OCI-LY7 (cell line): ENCODE results near the gene CTH. TPM values are rescaled to one million over a fixed set of nuclear protein-coding genes. Genes with fewer than 3 reads are reported as not detected.
"Not testable (repeated sequence)": the region's sequence is repeated elsewhere in the genome, so short reads cannot be mapped to it uniquely, and the experiment has no call there.

Experiments used
- BruUV-seq: library from RNA; stranded (reverse); fragments of 400-500 nt; replicated peaks from 2 replicates; lab custom pipeline; 2021; lab: Mats Ljungman, UMichigan
- CTCF ChIA-PET: fragments of 300-600 bp; sonication (Branson Sonifier 250); formaldehyde crosslinking; loops from one replicate; lab custom pipeline; 2022; ENCODE audit warnings: antibody characterized with exemption; ENCODE audit not compliant: unreplicated experiment; lab: Charles Lee
- POLR2A ChIA-PET: fragments of 300-600 bp; sonication (Branson Sonifier 250); formaldehyde crosslinking; loops from one replicate; lab custom pipeline; 2022; ENCODE audit warnings: antibody characterized with exemption; lab: Charles Lee
- DNase-seq: peaks from one replicate; pipeline ENCODE4 v3.0.0-alpha.2; 2015; ENCODE audit warnings: low spot score
- H2AFZ ChIP-seq: fragments of 200-600 bp; sonication (generic), shearing (Covaris generic); 2 replicates; pipeline ENCODE4 v1.6.1; 2014; ENCODE audit warnings: mild to moderate bottlenecking, antibody characterized with exemption, low read length, moderate library complexity
- H3K27ac ChIP-seq: fragments of 200-600 bp; sonication (generic); 2 replicates; pipeline ENCODE4 v1.5.1; 2014; ENCODE audit warnings: mixed run types, low read depth, mild to moderate bottlenecking, moderate library complexity, low read length, inconsistent platforms; ENCODE audit not compliant: poor library complexity, severe bottlenecking
- H3K36me3 ChIP-seq: fragments of 200-600 bp; sonication (generic); 2 replicates; pipeline ENCODE4 v1.6.1; 2014; ENCODE audit warnings: mild to moderate bottlenecking, antibody characterized with exemption, low read length, moderate library complexity, mixed read lengths; ENCODE audit not compliant: insufficient read depth
- H3K4me1 ChIP-seq: fragments of 200-600 bp; sonication (generic); 2 replicates; pipeline ENCODE4 v1.5.1; 2014; ENCODE audit warnings: mild to moderate bottlenecking, low read length; ENCODE audit not compliant: insufficient read depth, poor library complexity, severe bottlenecking
- H3K4me2 ChIP-seq: fragments of 200-600 bp; sonication (generic); 2 replicates; pipeline ENCODE4 v1.6.1; 2014; ENCODE audit warnings: mild to moderate bottlenecking, low read length
- H3K4me3 ChIP-seq: fragments of 200-600 bp; sonication (generic); 2 replicates; pipeline ENCODE4 v1.5.1; 2014; ENCODE audit warnings: mild to moderate bottlenecking, low read depth, low read length; ENCODE audit not compliant: poor library complexity, severe bottlenecking
- H3K79me2 ChIP-seq: fragments of 200-600 bp; sonication (generic); 2 replicates; pipeline ENCODE4 v1.6.1; 2016; ENCODE audit warnings: low read depth, mild to moderate bottlenecking, low read length, moderate library complexity, mixed read lengths; ENCODE audit not compliant: insufficient read depth
- H3K9me2 ChIP-seq: fragments of 200-600 bp; sonication (generic); 2 replicates; pipeline ENCODE4 v1.6.1; 2016; ENCODE audit warnings: mild to moderate bottlenecking, low read length, mixed read lengths; ENCODE audit not compliant: insufficient read depth
- H3K9me3 ChIP-seq: fragments of 200-600 bp; sonication (generic); 2 replicates; pipeline ENCODE4 v1.6.1; 2014; ENCODE audit warnings: mild to moderate bottlenecking, mixed run types, low read length, mixed read lengths
- H4K20me1 ChIP-seq: fragments of 200-600 bp; sonication (generic); 2 replicates; pipeline ENCODE4 v1.6.1; 2014; ENCODE audit warnings: mild to moderate bottlenecking, antibody characterized with exemption, low read length, moderate library complexity, mixed read lengths; ENCODE audit not compliant: insufficient read depth
- EZH2phosphoT487 ChIP-seq: fragments of 200-600 bp; sonication (generic); IDR thresholded peaks from 2 replicates; pipeline ENCODE4 v1.6.1; 2018; ENCODE audit warnings: low read depth, borderline replicate concordance, mild to moderate bottlenecking, mixed run types, antibody characterized with exemption, low read length, moderate library complexity, mixed read lengths
- intact Hi-C: fragments of 100-400 bp; cut with micrococcal nuclease; formaldehyde crosslinking; loops from one replicate; pipeline ENCODE4 v1.10.0; 2022; ENCODE audit not compliant: unreplicated experiment
- total RNA-seq, 2 experiments: library from RNA; depleted of rRNA in 1 of 2; stranded (reverse); fragments of >200 nt in 1 of 2; shearing (Covaris generic) in 1 of 2; gene quantifications; 2 replicates each; pipeline ENCODE4 v1.2.3, GENCODE V29; 2014 to 2022
- TF ChIP-seq, protein P1 (sequence below): fragments of 200-600 bp; sonication (generic); conservative IDR thresholded peaks from 2 replicates; pipeline ENCODE4 v1.5.1; 2014; ENCODE audit warnings: mild to moderate bottlenecking, antibody characterized with exemption, low read length, moderate library complexity, mixed read lengths

Gene CTH
- total RNA-seq, 2 experiments from 2014 or later = 9.7 to 14.4 TPM

DNA sequence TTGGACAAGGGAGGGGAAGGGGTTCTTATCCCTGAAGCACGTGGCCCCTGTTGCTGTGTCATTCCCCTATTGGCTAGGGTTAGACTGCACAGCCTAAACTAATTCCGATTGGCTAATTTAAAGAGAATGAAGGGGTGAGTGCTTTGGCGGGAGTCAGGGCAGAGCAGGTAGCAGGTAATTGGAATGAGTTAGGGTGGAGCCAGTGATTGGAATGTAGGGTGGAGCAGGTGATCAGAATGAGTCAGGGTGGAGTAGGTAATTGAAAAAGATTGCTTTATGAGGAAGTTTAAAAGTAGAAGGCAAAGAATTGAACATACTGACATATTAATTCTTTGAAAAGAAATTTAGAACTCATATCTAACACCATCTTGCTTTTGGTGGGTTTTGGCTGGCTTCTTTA lies 44.1 kb upstream of the CTH start:
- H3K4me2 ChIP-seq, POLR2A ChIA-PET, H3K9me3 ChIP-seq, H3K36me3 ChIP-seq, H3K4me3 ChIP-seq, DNase-seq, H3K27ac ChIP-seq, H2AFZ ChIP-seq, H4K20me1 ChIP-seq, intact Hi-C loops, BruUV-seq, H3K79me2 ChIP-seq, H3K4me1 ChIP-seq, CTCF ChIA-PET, H3K9me2 ChIP-seq: not testable (repeated sequence)

DNA sequence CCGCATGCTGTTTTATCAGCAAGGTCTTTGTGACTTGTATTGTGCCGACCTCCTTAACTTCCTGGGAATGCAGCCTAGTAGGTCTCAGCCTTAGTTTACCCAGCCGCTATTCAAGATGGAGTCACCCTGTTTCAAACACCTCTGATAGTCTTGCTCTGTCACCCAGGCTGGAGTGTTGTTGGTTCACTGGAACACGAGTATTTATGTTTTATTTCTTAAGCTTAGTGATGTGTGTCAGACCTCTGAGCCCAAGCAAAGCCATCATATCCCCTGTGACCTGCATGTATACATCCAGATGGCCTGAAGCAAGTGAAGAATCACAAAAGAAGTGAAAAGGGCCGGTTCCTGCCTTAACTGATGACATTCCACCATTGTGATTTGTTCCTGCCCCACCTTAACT lies 43.7 kb upstream of the CTH start:
- CTCF ChIA-PET, intact Hi-C loops, H3K9me3 ChIP-seq, POLR2A ChIA-PET, H4K20me1 ChIP-seq, H3K27ac ChIP-seq, H3K4me2 ChIP-seq, DNase-seq, H3K9me2 ChIP-seq, BruUV-seq, H3K79me2 ChIP-seq, H3K4me3 ChIP-seq, H3K36me3 ChIP-seq, H2AFZ ChIP-seq, H3K4me1 ChIP-seq: not testable (repeated sequence)

DNA sequence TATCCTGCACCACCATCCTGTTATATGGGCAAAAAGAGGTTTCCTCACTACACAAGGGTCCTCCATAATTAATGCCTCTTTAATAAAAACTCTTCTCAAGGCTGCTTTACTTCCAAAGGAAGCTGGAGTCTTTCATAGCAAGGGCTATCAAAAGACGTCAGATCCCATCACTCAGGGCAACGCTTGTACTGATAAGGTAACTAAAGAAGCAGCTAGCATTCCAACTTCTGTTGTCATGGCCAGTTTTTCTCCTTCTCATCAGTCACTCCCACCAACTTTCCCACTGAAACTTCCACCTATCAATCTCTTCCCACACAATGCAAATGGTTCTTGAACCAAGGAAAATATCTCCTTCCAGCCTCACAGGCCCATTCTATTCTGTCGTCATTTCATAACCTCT lies 39.5 kb upstream of the CTH start:
- H3K79me2 ChIP-seq, H4K20me1 ChIP-seq, H2AFZ ChIP-seq, H3K9me3 ChIP-seq, DNase-seq, CTCF ChIA-PET, H3K27ac ChIP-seq, H3K4me1 ChIP-seq, intact Hi-C loops, H3K36me3 ChIP-seq, BruUV-seq, H3K4me2 ChIP-seq, H3K9me2 ChIP-seq, H3K4me3 ChIP-seq: not testable (repeated sequence)
- POLR2A ChIA-PET = interaction anchor here (0.8 to 1.5 kb wide), 3 partner anchors 29 to 71 kb away, joined by 3 to 4 read pairs (median 4); no protein-coding TSS in a partner anchor

DNA sequence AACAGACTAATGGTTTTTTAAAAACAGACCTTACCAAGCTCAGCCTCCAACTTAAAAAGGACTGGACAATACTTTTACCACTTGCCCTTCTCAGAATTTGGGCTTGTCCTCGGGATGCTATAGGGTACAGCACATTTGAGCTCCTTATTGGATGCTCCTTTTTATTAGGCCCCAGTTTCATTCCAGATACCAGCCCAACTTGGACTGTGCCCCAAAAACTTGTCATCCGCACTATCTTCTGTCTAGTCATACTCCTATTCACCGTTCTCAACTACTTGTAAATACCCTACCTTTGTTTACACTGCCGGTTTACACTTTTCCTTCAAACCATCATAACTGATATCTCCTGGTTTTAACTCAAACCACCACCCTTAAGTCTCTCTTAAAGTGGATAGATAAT lies 38.6 kb upstream of the CTH start:
- Histone ChIP-seq H3K9me2 (no peaks in the 10 kb centered on the region), H3K36me3 (no peaks in the 10 kb centered on the region), H4K20me1 (no peaks in the 10 kb centered on the region), H3K4me2 (no peak overlapping the region), H3K9me3 (no peaks in the 10 kb centered on the region), H3K27ac (no peak overlapping the region), H3K4me3 (no peak overlapping the region), H2AFZ (no peak overlapping the region), H3K79me2 (no peaks in the 10 kb centered on the region), H3K4me1 (no peaks in the 10 kb centered on the region)
- intact Hi-C loops = no loop called here
- no TSS peak for BruUV-seq
- TF ChIP-seq, protein P1, sequence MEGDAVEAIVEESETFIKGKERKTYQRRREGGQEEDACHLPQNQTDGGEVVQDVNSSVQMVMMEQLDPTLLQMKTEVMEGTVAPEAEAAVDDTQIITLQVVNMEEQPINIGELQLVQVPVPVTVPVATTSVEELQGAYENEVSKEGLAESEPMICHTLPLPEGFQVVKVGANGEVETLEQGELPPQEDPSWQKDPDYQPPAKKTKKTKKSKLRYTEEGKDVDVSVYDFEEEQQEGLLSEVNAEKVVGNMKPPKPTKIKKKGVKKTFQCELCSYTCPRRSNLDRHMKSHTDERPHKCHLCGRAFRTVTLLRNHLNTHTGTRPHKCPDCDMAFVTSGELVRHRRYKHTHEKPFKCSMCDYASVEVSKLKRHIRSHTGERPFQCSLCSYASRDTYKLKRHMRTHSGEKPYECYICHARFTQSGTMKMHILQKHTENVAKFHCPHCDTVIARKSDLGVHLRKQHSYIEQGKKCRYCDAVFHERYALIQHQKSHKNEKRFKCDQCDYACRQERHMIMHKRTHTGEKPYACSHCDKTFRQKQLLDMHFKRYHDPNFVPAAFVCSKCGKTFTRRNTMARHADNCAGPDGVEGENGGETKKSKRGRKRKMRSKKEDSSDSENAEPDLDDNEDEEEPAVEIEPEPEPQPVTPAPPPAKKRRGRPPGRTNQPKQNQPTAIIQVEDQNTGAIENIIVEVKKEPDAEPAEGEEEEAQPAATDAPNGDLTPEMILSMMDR = no peak
- no peak for TF ChIP-seq EZH2phosphoT487
- no peak for DNase-seq
- CTCF ChIA-PET = no interaction called here
- POLR2A ChIA-PET = interaction anchor here (0.6 to 1.2 kb wide), 2 partner anchors 72 to 79 kb away, joined by 3 to 4 read pairs; no protein-coding TSS in a partner anchor

DNA sequence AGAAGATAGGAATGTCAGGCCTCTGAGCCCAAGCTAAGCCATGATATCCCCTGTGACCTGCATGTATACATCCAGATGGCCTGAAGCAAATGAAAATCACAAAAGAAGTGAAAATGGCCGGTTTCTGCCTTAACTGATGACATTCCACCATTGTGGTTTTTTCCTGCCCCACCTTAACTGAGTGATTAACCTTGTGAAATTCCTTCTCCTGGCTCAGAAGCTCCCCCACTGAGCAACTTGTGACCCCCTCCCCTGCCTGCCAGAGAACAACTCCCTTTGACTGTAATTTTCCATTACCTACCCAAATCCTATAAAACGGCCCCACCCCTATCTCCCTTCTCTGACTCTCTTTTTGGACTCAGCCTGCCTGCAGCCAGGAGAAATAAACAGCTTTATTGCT lies 37.5 kb upstream of the CTH start:
- POLR2A ChIA-PET = interaction anchor here (0.6 kb wide), 1 partner anchor 104 kb away, joined by 3 read pairs; no protein-coding TSS in a partner anchor
- H3K79me2 ChIP-seq, DNase-seq, H3K9me3 ChIP-seq, H3K36me3 ChIP-seq, H2AFZ ChIP-seq, H3K4me1 ChIP-seq, H3K4me2 ChIP-seq, BruUV-seq, H3K4me3 ChIP-seq, H3K27ac ChIP-seq, H4K20me1 ChIP-seq, intact Hi-C loops, H3K9me2 ChIP-seq, CTCF ChIA-PET: not testable (repeated sequence)
